NCI-H1436 treated with DMSO at 0.1 percent for 48 hours (cell line): ENCODE measurements around the gene PIP5KL1.
"Not testable (repeated sequence)": the region's sequence is repeated elsewhere in the genome, so short reads cannot be mapped to it uniquely, and the experiment has no call there.

Source experiments
- DNase-seq: peaks from one replicate; lab custom pipeline; 2025; lab: John Stamatoyannopoulos, UW

Gene PIP5KL1

GRCh38 chr9:127886401-127886972, 44.1 kb downstream of the PIP5KL1 start:
- DNase-seq, result no peak

GRCh38 chr9:127885508-127886281, 44.9 kb downstream of the PIP5KL1 start:
- DNase-seq, result no peak

- no peak for DNase-seq
Observed at GRCh38 chr9:127884976-127885490, 45.5 kb downstream of the PIP5KL1 start.

- DNase-seq, result no peak
Observed at GRCh38 chr9:127884427-127884911, 46.1 kb downstream of the PIP5KL1 start.

- no peak for DNase-seq
Observed at GRCh38 chr9:127883959-127884358, 46.6 kb downstream of the PIP5KL1 start.

- DNase-seq, result not testable (repeated sequence)
Observed at GRCh38 chr9:127881715-127882114, 48.9 kb downstream of the PIP5KL1 start.

- DNase-seq, result no peak
Observed at GRCh38 chr9:127880143-127880542, 50.4 kb downstream of the PIP5KL1 start.

- no peak for DNase-seq
Observed at GRCh38 chr9:127878652-127879390, 51.8 kb downstream of the PIP5KL1 start.

- DNase-seq, result no peak
Observed at GRCh38 chr9:127878001-127878651, 52.5 kb downstream of the PIP5KL1 start.

GRCh38 chr9:127877566-127877998, 53.0 kb downstream of the PIP5KL1 start, which contains the start of gene AK1:
AK1 (minus strand) TSS chr9:127877675; CDS start chr9:127874617, 3,058 bp downstream.
- no peak for DNase-seq

- DNase-seq, result no peak
Observed at GRCh38 chr9:127876764-127877562, 53.6 kb downstream of the PIP5KL1 start.

GRCh38 chr9:127876026-127876763, 54.4 kb downstream of the PIP5KL1 start:
- DNase-seq, result no peak

GRCh38 chr9:127875306-127875966, 55.1 kb downstream of the PIP5KL1 start:
- no peak for DNase-seq

GRCh38 chr9:127874301-127875221, 56.0 kb downstream of the PIP5KL1 start:
- DNase-seq, result no peak

GRCh38 chr9:127873886-127874285, 56.7 kb downstream of the PIP5KL1 start:
- DNase-seq, result no peak

- DNase-seq, result no peak
Observed at GRCh38 chr9:127873223-127873691, 57.3 kb downstream of the PIP5KL1 start.

- DNase-seq, result no peak
Observed at GRCh38 chr9:127872369-127873222, 58.0 kb downstream of the PIP5KL1 start.

GRCh38 chr9:127871531-127871930, 59.0 kb downstream of the PIP5KL1 start:
- DNase-seq, result no peak
